RPMI7951 (cell line): ENCODE results near the gene OR4Q3. TPM values are rescaled to one million over a fixed set of nuclear protein-coding genes. Genes with fewer than 3 reads are reported as not detected.
"Not testable (repeated sequence)": the region's sequence is repeated elsewhere in the genome, so short reads cannot be mapped to it uniquely, and the experiment has no call there.

ENCODE experiments used
- DNase-seq: peaks from one replicate; pipeline ENCODE4 v3.0.0-alpha.2; 2012; ENCODE audit warnings: low read depth
- total RNA-seq: library from RNA; depleted of rRNA; stranded (reverse); fragments of >200 nt; shearing (Covaris generic); gene quantifications from 2 replicates; pipeline ENCODE4 v1.2.3, GENCODE V29; 2014; rRNA removed

OR4Q3 gene
- total RNA-seq: not detected in 2 replicates

GRCh38 chr14:19743256-19743655 lies at the start of gene OR4Q3:
Gene OR4Q3 (plus strand): TSS chr14:19743571.
- DNase-seq: peak; percentile 20

GRCh38 chr14:19729359-19729758 lies 14.0 kb upstream of the OR4Q3 start:
- DNase-seq: no peak

GRCh38 chr14:19729763-19730162 lies 13.6 kb upstream of the OR4Q3 start:
- no peak for DNase-seq

- not testable (repeated sequence) for DNase-seq
Observed at GRCh38 chr14:19733893-19734292, 9.5 kb upstream of the OR4Q3 start.

GRCh38 chr14:19752316-19752715 lies 8.9 kb downstream of the OR4Q3 start:
- not testable (repeated sequence) for DNase-seq

- DNase-seq: no peak
Observed at GRCh38 chr14:19754172-19754571, 10.8 kb downstream of the OR4Q3 start.

- DNase-seq: not testable (repeated sequence)
Observed at GRCh38 chr14:19771491-19771890, 28.1 kb downstream of the OR4Q3 start.

- DNase-seq: no peak
Observed at GRCh38 chr14:19771895-19772430, 28.6 kb downstream of the OR4Q3 start.

- DNase-seq: not testable (repeated sequence)
Observed at GRCh38 chr14:19772454-19772853, 29.1 kb downstream of the OR4Q3 start.

GRCh38 chr14:19773204-19773603 lies 29.8 kb downstream of the OR4Q3 start, which contains the start of gene OR4M1:
Gene OR4M1 (plus strand): TSS chr14:19773504. CDS start chr14:19780323, 6,819 bp downstream.
- DNase-seq: not testable (repeated sequence)

GRCh38 chr14:19775587-19775986 lies 32.2 kb downstream of the OR4Q3 start:
- no peak for DNase-seq

- DNase-seq: not testable (repeated sequence)
Observed at GRCh38 chr14:19785848-19786247, 42.5 kb downstream of the OR4Q3 start.

GRCh38 chr14:19787318-19787717 lies 43.9 kb downstream of the OR4Q3 start:
- not testable (repeated sequence) for DNase-seq

- DNase-seq: not testable (repeated sequence)
Observed at GRCh38 chr14:19788150-19788549, 44.8 kb downstream of the OR4Q3 start.

GRCh38 chr14:19796520-19797108 lies 53.2 kb downstream of the OR4Q3 start:
- DNase-seq: peak; percentile 14

Other genes starting within 250 kb of the OR4Q3 start
- gene OR11H2, start 29.7 kb upstream of the OR4Q3 start, total RNA-seq: 0.78 TPM in 1 of 2 replicates, not detected in the other
- not detected in 2 replicates for gene OR4M1, start 29.9 kb downstream of the OR4Q3 start, total RNA-seq
- under 0.01 and 0.10 TPM in 2 replicates for gene OR4N2, start 60.2 kb downstream of the OR4Q3 start, total RNA-seq
- not detected in 2 replicates for gene OR4K2, start 131.6 kb downstream of the OR4Q3 start, total RNA-seq
- not detected in 2 replicates for gene OR4K5, start 177.0 kb downstream of the OR4Q3 start, total RNA-seq
- not detected in 2 replicates for gene OR4K1, start 187.3 kb downstream of the OR4Q3 start, total RNA-seq
- gene OR4K15, start 232.0 kb downstream of the OR4Q3 start, total RNA-seq: not detected in 2 replicates